Measurements from ENCODE around the gene AIFM3.

The AIFM3 gene

GRCh38 chr22:20945578-20945934, 21.5 kb upstream of the AIFM3 start:
- Histone ChIP-seq H3K4me1 (ENCODE audit: control insufficient read depth, insufficient read depth, low read length) (no peaks in the 10 kb centered on the region), H3K27ac (ENCODE audit: low read depth, low read length) (no peak overlapping the region), H3K27me3 (ENCODE audit: control insufficient read depth, insufficient read depth, low read length) (no peaks in the 10 kb centered on the region), H3K9ac (ENCODE audit: low read length) (no peak overlapping the region), H3K36me3 (ENCODE audit: control insufficient read depth, insufficient read depth, low read length) (peaks cover 6% of the 10 kb centered on the region), H3K4me3 (ENCODE audit: low read length) (no peak overlapping the region)

DNA sequence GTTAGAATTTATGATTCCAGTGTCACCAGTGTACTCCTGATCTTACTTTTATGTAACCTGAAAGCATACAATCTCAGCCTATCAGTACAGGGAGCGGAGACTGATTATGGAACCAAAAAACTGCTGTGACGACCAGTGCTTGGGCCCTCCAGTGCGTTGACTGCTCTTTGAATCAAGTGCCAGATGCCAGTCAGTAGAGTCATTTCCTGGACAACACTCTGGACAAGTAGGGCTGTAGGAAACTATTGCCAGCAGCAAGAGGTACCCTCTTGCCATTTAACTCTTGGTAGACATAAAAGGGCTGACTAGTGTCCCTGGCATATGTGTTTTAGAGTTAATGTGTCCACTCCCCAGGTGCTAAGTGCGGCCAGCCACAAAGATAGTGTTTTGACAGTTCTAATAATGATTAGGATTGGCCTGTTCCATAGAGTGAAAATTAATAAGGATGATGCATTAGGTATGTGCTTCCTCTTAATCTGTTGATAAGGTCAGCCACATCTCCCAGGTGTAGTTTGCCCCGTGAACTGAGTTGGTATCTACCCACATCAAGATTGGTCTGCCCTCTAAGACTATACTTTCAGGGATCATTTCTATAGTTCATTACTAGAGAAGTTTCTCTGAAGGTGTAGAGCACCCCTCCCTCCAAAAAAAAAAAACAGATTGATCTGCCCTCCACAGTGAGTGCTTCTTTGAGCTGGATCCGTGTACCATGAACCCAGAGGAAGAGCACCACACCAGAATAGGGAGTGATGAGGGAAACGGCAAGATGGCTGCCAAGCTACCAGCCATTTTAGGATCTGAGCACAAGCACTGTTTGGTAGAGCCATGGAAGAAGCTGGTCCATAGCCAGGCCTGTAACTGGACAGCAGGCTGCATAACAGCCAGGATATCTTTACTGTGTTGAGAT, 20.7 kb upstream of the AIFM3 start:
- H3K27me3 ChIP-seq (ENCODE audit: control insufficient read depth, insufficient read depth, low read length), result no peaks in the 10 kb centered on the region
- peaks cover 6% of the 10 kb centered on the region for H3K36me3 ChIP-seq (ENCODE audit: control insufficient read depth, insufficient read depth, low read length)
- no peak overlapping the region for H3K27ac ChIP-seq (ENCODE audit: low read depth, low read length)
- no peak overlapping the region for H3K9ac ChIP-seq (ENCODE audit: low read length)
- H3K4me3 ChIP-seq (ENCODE audit: low read length), result no peak overlapping the region
- H3K4me1 ChIP-seq (ENCODE audit: control insufficient read depth, insufficient read depth, low read length), result no peaks in the 10 kb centered on the region

GRCh38 chr22:20946991-20947390, 20.1 kb upstream of the AIFM3 start:
- no peak overlapping the region for H3K9ac ChIP-seq (ENCODE audit: low read length)
- H3K4me1 ChIP-seq (ENCODE audit: control insufficient read depth, insufficient read depth, low read length), result no peaks in the 10 kb centered on the region
- H3K36me3 ChIP-seq (ENCODE audit: control insufficient read depth, insufficient read depth, low read length), result peaks cover 9% of the 10 kb centered on the region
- no peak overlapping the region for H3K27ac ChIP-seq (ENCODE audit: low read depth, low read length)
- no peaks in the 10 kb centered on the region for H3K27me3 ChIP-seq (ENCODE audit: control insufficient read depth, insufficient read depth, low read length)
- no peak overlapping the region for H3K4me3 ChIP-seq (ENCODE audit: low read length)

- Histone ChIP-seq H3K9ac (ENCODE audit: low read length) (no peak overlapping the region), H3K4me3 (ENCODE audit: low read length) (no peak overlapping the region), H3K27me3 (ENCODE audit: control insufficient read depth, insufficient read depth, low read length) (no peaks in the 10 kb centered on the region), H3K27ac (ENCODE audit: low read depth, low read length) (no peak overlapping the region), H3K36me3 (ENCODE audit: control insufficient read depth, insufficient read depth, low read length) (peaks cover 13% of the 10 kb centered on the region), H3K4me1 (ENCODE audit: control insufficient read depth, insufficient read depth, low read length) (no peaks in the 10 kb centered on the region)
Observed at GRCh38 chr22:20948450-20948849, 18.6 kb upstream of the AIFM3 start.

- H3K27me3 ChIP-seq (ENCODE audit: control insufficient read depth, insufficient read depth, low read length), result no peaks in the 10 kb centered on the region
- peaks cover 13% of the 10 kb centered on the region for H3K36me3 ChIP-seq (ENCODE audit: control insufficient read depth, insufficient read depth, low read length)
- no peak overlapping the region for H3K4me3 ChIP-seq (ENCODE audit: low read length)
- no peak overlapping the region for H3K9ac ChIP-seq (ENCODE audit: low read length)
- H3K27ac ChIP-seq (ENCODE audit: low read depth, low read length), result no peak overlapping the region
- no peaks in the 10 kb centered on the region for H3K4me1 ChIP-seq (ENCODE audit: control insufficient read depth, insufficient read depth, low read length)
Observed at GRCh38 chr22:20948989-20949388, 18.1 kb upstream of the AIFM3 start.

DNA sequence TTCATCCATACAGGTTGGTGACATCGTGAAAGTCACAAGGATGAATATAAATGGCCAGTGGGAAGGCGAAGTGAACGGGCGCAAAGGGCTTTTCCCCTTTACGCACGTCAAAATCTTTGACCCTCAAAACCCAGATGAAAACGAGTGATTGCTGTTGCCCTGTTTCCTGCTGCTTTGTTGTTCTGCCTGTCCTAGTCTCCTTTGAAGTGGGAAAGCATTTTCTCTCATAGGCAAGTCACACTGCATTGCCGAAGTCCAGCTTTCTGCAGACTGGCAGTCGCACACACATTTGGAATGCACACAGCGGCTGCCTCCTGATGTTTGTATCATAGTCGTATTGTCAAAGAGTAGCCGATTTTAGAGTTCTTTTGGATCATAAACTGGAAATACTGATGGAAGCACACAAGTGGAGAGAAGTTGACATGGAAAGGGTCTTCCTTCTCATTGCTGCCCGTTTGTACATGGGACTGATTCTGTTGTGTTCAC, 17.3 kb upstream of the AIFM3 start:
- no peak overlapping the region for H3K4me3 ChIP-seq (ENCODE audit: low read length)
- H3K27me3 ChIP-seq (ENCODE audit: control insufficient read depth, insufficient read depth, low read length), result no peaks in the 10 kb centered on the region
- no peak overlapping the region for H3K27ac ChIP-seq (ENCODE audit: low read depth, low read length)
- H3K36me3 ChIP-seq (ENCODE audit: control insufficient read depth, insufficient read depth, low read length), result peaks cover 13% of the 10 kb centered on the region
- H3K9ac ChIP-seq (ENCODE audit: low read length), result no peak overlapping the region
- no peaks in the 10 kb centered on the region for H3K4me1 ChIP-seq (ENCODE audit: control insufficient read depth, insufficient read depth, low read length)

- H3K27ac ChIP-seq (ENCODE audit: low read depth, low read length), result no peak overlapping the region
- peaks cover 13% of the 10 kb centered on the region for H3K36me3 ChIP-seq (ENCODE audit: control insufficient read depth, insufficient read depth, low read length)
- no peak overlapping the region for H3K9ac ChIP-seq (ENCODE audit: low read length)
- H3K4me1 ChIP-seq (ENCODE audit: control insufficient read depth, insufficient read depth, low read length), result no peaks in the 10 kb centered on the region
- H3K4me3 ChIP-seq (ENCODE audit: low read length), result no peak overlapping the region
- no peaks in the 10 kb centered on the region for H3K27me3 ChIP-seq (ENCODE audit: control insufficient read depth, insufficient read depth, low read length)
Observed at GRCh38 chr22:20951151-20951931, 15.7 kb upstream of the AIFM3 start.

- no peaks in the 10 kb centered on the region for H3K4me1 ChIP-seq (ENCODE audit: control insufficient read depth, insufficient read depth, low read length)
- H3K36me3 ChIP-seq (ENCODE audit: control insufficient read depth, insufficient read depth, low read length), result peaks cover 13% of the 10 kb centered on the region
- no peak overlapping the region for H3K27ac ChIP-seq (ENCODE audit: low read depth, low read length)
- no peak overlapping the region for H3K9ac ChIP-seq (ENCODE audit: low read length)
- no peaks in the 10 kb centered on the region for H3K27me3 ChIP-seq (ENCODE audit: control insufficient read depth, insufficient read depth, low read length)
- no peak overlapping the region for H3K4me3 ChIP-seq (ENCODE audit: low read length)
Observed at GRCh38 chr22:20951932-20952380, 15.1 kb upstream of the AIFM3 start.

DNA sequence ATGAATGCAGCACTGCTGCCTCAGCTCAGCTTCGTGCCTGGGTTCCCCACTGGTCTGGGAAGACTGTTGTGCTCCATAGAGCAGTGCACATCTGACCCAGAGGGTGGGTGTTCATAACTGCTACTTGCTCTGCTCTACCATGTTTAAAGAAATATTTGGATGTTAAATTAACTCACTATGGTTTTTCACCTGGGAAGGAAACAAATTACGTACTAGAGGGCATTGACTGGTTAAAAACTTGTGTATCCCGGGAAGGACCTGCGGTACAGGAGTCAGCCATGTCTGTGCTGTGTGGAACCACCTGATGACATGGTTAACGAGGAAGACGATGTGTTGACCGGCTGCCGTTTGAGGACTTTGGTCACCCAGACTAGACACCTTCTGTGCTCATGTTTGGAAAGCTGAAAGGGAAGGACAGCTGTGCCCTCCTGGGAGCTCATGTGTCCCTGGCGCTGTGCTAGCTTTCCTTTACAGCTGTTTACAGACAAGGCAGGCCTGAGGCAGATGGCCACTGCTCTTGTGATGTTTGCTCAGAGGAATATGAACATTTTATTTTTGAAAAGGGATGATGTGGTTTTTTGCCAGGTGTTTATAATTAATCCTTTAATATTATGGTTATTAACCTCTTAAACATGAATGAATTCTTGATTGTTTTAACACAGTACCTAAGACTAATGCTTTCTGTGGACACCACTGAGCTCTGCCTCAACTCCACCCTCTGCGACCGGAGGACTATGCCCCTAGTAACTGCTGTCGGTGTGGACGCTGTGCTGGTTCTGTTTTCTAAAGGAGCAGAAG, 14.3 kb upstream of the AIFM3 start:
- peaks cover 13% of the 10 kb centered on the region for H3K36me3 ChIP-seq (ENCODE audit: control insufficient read depth, insufficient read depth, low read length)
- H3K4me3 ChIP-seq (ENCODE audit: low read length), result peak overlapping the region; percentile 8
- H3K27me3 ChIP-seq (ENCODE audit: control insufficient read depth, insufficient read depth, low read length), result no peaks in the 10 kb centered on the region
- H3K27ac ChIP-seq (ENCODE audit: low read depth, low read length), result no peak overlapping the region
- no peak overlapping the region for H3K9ac ChIP-seq (ENCODE audit: low read length)
- H3K4me1 ChIP-seq (ENCODE audit: control insufficient read depth, insufficient read depth, low read length), result no peaks in the 10 kb centered on the region

DNA sequence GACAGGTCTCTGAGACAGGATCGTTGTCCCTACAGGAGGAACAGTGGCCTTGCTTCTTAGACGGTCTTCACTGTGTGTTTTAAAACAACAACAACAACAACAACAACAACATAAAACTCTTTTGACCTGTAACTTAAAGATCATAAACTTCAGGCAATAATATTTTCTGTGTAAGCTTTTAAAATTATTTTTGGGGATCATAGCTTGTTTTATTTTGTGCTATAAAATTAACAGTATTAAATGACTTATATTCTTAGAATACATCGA, 13.8 kb upstream of the AIFM3 start:
- Histone ChIP-seq H3K4me1 (ENCODE audit: control insufficient read depth, insufficient read depth, low read length) (no peaks in the 10 kb centered on the region), H3K36me3 (ENCODE audit: control insufficient read depth, insufficient read depth, low read length) (peaks cover 13% of the 10 kb centered on the region), H3K4me3 (ENCODE audit: low read length) (no peak overlapping the region), H3K27me3 (ENCODE audit: control insufficient read depth, insufficient read depth, low read length) (no peaks in the 10 kb centered on the region), H3K27ac (ENCODE audit: low read depth, low read length) (no peak overlapping the region), H3K9ac (ENCODE audit: low read length) (no peak overlapping the region)

GRCh38 chr22:20953668-20954500, 13.2 kb upstream of the AIFM3 start:
- no peak overlapping the region for H3K9ac ChIP-seq (ENCODE audit: low read length)
- H3K27me3 ChIP-seq (ENCODE audit: control insufficient read depth, insufficient read depth, low read length), result no peaks in the 10 kb centered on the region

More at GRCh38 chr22:20953668-20954500, 13.2 kb upstream of the AIFM3 start:
- Histone ChIP-seq H3K27ac (ENCODE audit: low read depth, low read length) (no peak overlapping the region), H3K4me1 (ENCODE audit: control insufficient read depth, insufficient read depth, low read length) (no peaks in the 10 kb centered on the region), H3K36me3 (ENCODE audit: control insufficient read depth, insufficient read depth, low read length) (peaks cover 13% of the 10 kb centered on the region), H3K4me3 (ENCODE audit: low read length) (no peak overlapping the region)
